GM18951 (cell line): ENCODE measurements around the gene FAM3B.

ENCODE experiments used
- POLR2A ChIP-seq: IDR thresholded peaks from 4 replicates; pipeline ENCODE4 v1.6.1; 2011; ENCODE audit warnings: mild to moderate bottlenecking; ENCODE audit not compliant: insufficient read length, insufficient read depth; ENCODE audit errors: extremely low read depth
- in situ Hi-C: fragments of 300-500 bp; cut with MboI; formaldehyde crosslinking; loops from one replicate; pipeline ENCODE4 v1.12.0; 2022; ENCODE audit warnings: low sequenced_read_pairs, mixed read lengths, inconsistent platforms; ENCODE audit not compliant: unreplicated experiment

FAM3B gene

DNA sequence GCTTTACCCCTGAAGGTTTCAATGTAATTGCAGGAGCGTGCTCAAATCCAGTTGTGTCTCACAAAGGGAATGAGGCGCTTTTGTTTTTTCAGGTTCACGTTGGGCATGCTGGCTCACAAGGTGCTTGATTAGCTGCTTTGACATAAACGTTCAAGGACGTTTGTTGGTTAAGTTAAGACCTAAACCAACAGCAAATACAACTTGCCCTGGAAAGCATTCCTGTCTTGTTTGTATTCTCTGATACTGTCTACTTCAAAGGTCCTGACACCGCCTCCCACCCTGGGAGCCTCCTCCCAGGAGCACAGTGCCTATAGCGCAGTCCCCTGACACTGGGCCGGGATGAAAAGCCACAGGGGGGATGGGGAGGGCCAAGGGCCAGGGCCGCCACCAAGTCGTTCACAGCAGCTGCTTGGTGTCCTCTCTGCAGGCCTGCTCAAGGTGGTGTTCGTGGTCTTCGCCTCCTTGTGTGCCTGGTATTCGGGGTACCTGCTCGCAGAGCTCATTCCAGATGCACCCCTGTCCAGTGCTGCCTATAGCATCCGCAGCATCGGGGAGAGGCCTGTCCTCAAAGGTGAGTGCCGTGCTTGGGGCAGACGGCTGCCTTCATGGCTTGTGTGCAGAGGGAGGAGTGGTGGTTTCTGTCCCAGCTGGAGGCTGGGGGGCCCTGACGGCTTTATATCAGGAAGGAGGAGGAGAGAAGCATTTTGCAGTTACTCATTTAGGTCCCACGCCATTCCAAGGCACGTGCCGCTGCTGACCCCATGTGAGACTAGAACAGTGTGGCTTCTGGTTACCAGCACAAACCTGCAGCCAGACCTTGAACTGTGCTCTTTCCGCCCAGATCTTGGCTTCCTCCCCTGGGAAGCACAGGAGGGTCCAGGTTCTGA lies 6.1 kb downstream of the FAM3B start:
- TF ChIP-seq POLR2A: no peak
- in situ Hi-C loops: no loop called here

DNA sequence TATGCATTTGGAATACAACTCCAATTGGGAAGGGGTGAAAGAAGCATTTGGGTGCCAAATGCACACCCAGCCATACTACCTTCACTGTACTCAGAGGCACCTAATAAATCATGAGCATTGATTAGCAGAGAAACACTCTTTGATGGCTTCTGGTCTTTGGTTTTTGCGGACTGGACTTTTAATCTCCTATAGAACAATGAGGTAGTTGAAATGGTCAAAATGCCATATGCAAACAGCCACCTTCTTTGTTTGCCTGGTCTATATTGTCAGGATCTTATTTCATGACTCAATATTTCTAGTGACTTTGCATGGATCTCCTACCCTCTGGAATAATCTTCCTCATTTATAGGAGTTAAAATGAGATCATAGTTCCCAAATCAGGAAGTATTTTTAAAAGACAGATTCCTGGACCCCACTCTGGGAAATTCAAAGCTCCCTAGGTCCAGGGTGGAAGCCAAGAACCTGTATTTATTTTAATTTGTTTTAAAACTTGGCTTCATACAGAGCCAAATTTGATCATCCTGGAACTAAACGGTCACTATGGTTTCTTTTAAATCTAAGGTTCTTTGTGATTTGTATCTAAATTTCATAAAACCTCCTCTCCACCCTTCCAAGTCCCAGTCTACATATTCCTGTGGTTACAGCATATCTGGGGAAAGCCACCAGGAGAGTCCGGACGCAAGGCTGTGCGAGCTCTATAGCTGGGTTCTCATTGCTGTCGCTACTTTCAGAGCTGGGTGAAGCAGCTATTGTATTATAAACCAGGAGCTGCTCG lies 8.7 kb downstream of the FAM3B start:
- in situ Hi-C loops: no loop called here
- TF ChIP-seq POLR2A: no peak

- in situ Hi-C loops: no loop called here
- no peak for TF ChIP-seq POLR2A
Observed at GRCh38 chr21:41326414-41327080, 9.9 kb downstream of the FAM3B start.

- no peak for TF ChIP-seq POLR2A
- in situ Hi-C loops: no loop called here
Observed at GRCh38 chr21:41327753-41328152, 11.2 kb downstream of the FAM3B start.

DNA sequence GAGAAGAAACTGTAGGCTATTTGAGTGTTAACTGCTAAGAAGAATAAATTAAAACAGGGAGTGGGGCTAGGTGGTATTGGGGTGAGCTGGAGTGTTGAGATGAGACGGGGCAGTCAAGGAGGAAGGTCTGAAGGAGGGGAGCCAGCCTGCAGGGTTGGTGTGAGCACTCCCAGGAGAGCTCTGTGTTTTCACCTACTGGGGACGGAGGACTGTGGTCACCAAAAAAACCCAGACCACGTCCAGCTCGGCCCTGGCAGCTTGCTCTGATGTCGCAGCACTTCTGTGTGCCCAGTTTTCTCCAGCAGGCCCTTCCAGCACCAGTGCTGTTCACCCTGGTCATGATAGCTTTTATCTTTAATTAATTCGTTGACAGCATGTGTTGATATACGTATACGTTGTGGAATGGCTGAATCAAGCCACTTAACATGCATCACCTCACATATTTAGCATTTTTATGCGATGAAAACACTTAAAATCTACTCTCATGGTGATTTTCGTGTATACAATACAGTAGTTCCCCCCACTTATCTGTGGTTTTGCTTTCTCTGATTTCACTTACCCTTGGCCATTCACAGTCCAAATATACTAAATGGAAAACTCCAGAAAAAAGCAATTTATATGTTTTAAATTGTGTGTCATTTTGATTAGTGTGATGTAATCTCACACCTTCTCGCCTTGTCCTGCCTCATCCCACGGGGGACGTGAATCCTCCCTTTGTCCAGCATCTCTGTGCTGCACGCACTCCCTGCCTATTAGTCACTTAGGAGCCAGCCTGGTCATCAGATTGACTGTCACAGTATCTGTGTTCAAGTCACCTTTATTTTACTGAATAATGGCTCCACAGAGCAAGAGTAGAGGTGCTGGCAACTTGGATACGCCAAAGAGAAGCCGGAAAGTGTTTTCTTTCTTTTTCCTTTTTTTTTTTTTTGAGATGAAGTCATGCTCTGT lies 12.3 kb downstream of the FAM3B start:
- in situ Hi-C loops: no loop called here
- no peak for TF ChIP-seq POLR2A

- in situ Hi-C loops: no loop called here
- no peak for TF ChIP-seq POLR2A
Observed at GRCh38 chr21:41333752-41334151, 17.2 kb downstream of the FAM3B start.

DNA sequence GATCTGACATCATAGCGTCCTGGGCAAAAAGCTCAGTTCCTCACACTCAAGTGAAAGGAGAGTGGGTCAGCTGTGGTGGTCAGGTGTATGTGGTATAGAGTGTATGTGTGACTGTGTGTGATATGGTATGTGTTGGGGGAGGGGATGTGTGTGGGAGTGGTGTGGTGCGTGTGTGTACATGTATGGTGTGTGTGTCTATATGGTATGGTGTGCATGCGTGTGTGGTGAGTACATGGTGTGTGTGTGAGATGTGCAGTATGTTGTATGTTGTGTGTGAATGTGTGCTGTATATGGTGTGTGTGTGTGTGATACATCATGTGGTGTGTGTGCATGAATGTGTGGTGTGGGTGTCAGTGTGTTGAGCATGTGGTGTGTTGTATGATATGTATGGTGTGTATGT lies 20.9 kb downstream of the FAM3B start:
- in situ Hi-C loops: no loop called here
- no peak for TF ChIP-seq POLR2A

- TF ChIP-seq POLR2A: no peak
- in situ Hi-C loops: no loop called here
Observed at GRCh38 chr21:41338455-41338854, 21.9 kb downstream of the FAM3B start.

DNA sequence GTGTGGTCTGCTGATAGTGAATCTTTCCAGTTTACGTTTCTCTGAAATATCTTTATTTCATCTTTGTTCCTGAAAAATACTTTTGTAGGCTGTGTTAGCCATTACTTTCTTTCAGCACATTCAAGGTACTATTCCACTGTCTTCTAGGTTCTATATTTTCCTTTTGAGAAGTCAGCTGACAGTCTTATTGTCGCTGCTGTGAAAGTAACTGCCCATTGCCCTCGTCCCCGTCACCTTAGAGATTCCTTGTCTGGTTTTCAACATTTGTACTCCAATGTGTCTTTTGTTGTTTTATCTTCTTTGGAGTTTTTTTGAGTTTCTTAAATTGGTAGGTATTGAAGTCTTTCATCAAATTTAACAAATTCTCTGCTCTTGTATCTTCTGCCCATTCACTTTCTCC lies 25.4 kb downstream of the FAM3B start:
- TF ChIP-seq POLR2A: no peak
- in situ Hi-C loops: no loop called here

- in situ Hi-C loops: no loop called here
- no peak for TF ChIP-seq POLR2A
Observed at GRCh38 chr21:41344146-41344545, 27.5 kb downstream of the FAM3B start.

- TF ChIP-seq POLR2A: no peak
- in situ Hi-C loops: no loop called here
Observed at GRCh38 chr21:41345356-41345755, 28.8 kb downstream of the FAM3B start.

- in situ Hi-C loops: no loop called here
- no peak for TF ChIP-seq POLR2A
Observed at GRCh38 chr21:41345934-41346685, 29.5 kb downstream of the FAM3B start.

DNA sequence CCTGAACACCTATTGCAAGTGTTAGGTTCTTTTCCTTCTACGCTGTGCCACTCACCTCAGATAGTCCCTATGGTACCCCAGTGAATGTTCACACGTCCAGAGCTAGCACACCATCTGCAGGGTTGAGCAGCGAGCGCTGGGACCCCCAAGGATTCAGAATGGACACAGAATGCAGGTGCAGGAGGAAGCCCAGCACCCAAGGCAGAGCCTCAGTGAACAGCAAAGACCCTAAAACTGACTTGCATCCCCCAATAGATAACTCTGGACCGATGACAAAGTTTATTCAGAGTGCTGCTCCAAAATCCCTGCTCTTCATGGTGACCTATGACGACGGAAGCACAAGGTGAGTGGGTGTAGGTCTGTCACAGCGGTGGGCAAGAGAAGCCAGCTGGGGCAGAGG lies 30.2 kb downstream of the FAM3B start:
- TF ChIP-seq POLR2A: no peak
- in situ Hi-C loops: no loop called here
